IgD-negative memory B cell (primary cell): Measurements from ENCODE around the gene MERTK. TPM values are rescaled to one million over a fixed set of nuclear protein-coding genes. Genes with fewer than 3 reads are reported as not detected.
A peak's percentile ranks its signal among the peaks of the same experiment; 100 is the strongest.

Experiments used
- H3K27ac Mint-ChIP-seq, 3 donors: one replicate each; pipeline ENCODE4 v1.8.0; 2020 to 2022; ENCODE audit warnings: mild to moderate bottlenecking in 3 of 3, mixed read lengths in 3 of 3, moderate library complexity in 1 of 3
- H3K27me3 Mint-ChIP-seq: one replicate; pipeline ENCODE4 v1.8.0; 2021; ENCODE audit warnings: mixed read lengths
- H3K36me3 Mint-ChIP-seq: one replicate; pipeline ENCODE4 v1.8.0; 2020; ENCODE audit warnings: mild to moderate bottlenecking, mixed read lengths
- H3K4me1 Mint-ChIP-seq, 3 donors: one replicate each; pipeline ENCODE4 v1.8.0; 2020 to 2022; ENCODE audit warnings: mixed read lengths in 3 of 3, mild to moderate bottlenecking in 1 of 3
- H3K4me3 Mint-ChIP-seq, 4 donors: one replicate each; pipeline ENCODE4 v1.8.0; 2020 to 2022; ENCODE audit warnings: mild to moderate bottlenecking in 4 of 4, mixed read lengths in 4 of 4, moderate library complexity in 3 of 4
- H3K9me3 Mint-ChIP-seq, 3 donors: one replicate each; pipeline ENCODE4 v1.8.0; 2020 to 2021; ENCODE audit warnings: mixed read lengths in 3 of 3, mild to moderate bottlenecking in 1 of 3
- polyA plus RNA-seq: library from polyadenylated mRNA; unstranded; fragments of 300-500 nt; fragmentation: Illumina TruSeq; gene quantifications from one replicate; pipeline ENCODE4 v1.2.3, GENCODE V29; 2021

Gene MERTK
- polyA plus RNA-seq, 1 donor from 2014 or later, result 0.33 TPM

DNA sequence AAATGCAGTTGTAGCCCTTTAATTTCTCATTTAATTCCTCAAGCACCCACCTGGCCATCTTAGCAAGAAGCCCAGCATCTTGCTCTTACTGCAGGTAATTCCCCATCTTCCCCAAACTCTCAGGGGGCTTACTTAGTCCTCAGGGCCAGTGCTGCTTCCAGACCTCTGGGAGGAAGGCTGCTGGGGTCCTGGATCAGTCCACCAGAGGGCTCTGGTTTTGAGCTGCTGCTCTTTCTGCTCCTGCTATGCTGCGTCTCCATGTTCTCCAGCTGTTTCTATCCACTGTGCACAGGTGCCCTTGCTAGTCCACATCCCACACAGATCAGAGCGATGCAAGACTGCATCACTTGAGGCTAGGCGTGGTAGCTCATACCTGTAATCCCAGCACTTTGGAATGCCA, 122.2 kb downstream of the MERTK start:
- Mint-ChIP-seq H3K4me3 (no peak overlapping the region), H3K27ac (no peak overlapping the region), H3K4me1 (no peaks in the 10 kb centered on the region), H3K9me3 (peaks cover 0 to 3% (median 3%) of the 10 kb centered on the region in 3 donors), H3K27me3 (peaks cover 10% of the 10 kb centered on the region), H3K36me3 (peaks cover 2% of the 10 kb centered on the region)

DNA sequence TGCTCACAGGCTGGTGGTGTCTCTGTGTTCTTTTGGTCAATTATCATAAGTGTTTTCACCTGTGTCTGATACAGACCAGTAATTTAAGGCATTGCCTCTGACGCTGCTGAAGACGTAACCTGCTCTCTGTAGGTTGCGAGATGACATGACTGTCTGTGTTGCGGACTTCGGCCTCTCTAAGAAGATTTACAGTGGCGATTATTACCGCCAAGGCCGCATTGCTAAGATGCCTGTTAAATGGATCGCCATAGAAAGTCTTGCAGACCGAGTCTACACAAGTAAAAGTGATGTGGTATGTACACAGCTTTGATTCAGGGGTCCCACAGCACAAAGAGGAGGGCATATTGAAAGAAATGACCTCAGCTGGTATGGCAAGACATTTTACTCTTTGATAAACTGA, 122.9 kb downstream of the MERTK start:
- Mint-ChIP-seq H3K27me3 (peaks cover 10% of the 10 kb centered on the region), H3K4me3 (no peak overlapping the region), H3K9me3 (peaks cover 0 to 3% (median 3%) of the 10 kb centered on the region in 3 donors), H3K4me1 (no peaks in the 10 kb centered on the region), H3K36me3 (peaks cover 2% of the 10 kb centered on the region), H3K27ac (peak overlapping the region in 1 of 3 donors; percentile 35)

DNA sequence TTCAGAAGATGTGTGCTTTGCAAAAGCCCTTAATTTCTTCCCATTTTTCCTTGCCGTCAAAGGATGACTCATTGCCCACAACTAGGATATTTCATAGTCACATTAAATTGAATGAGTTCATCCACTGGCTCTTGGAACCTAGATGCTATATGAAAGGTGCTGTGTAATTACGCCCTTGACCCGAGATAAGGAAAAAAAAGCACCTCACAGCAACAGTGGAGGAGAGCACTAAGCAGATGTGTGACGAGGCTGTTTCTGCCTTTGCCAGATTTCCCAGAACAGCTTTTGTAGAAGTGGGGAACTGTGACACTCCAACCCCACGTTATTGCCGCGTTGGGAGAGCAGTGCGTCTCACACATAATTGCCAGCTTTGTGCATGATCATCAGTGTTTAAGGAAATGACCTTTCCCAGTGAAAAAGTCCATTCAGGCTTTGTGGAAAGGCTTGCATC, 123.4 kb downstream of the MERTK start:
- no peak overlapping the region for H3K27ac Mint-ChIP-seq
- peaks cover 10% of the 10 kb centered on the region for H3K27me3 Mint-ChIP-seq
- H3K4me3 Mint-ChIP-seq, result no peak overlapping the region
- no peaks in the 10 kb centered on the region for H3K4me1 Mint-ChIP-seq
- peaks cover 2% of the 10 kb centered on the region for H3K36me3 Mint-ChIP-seq
- peaks cover 0 to 3% (median 3%) of the 10 kb centered on the region in 3 donors for H3K9me3 Mint-ChIP-seq

DNA sequence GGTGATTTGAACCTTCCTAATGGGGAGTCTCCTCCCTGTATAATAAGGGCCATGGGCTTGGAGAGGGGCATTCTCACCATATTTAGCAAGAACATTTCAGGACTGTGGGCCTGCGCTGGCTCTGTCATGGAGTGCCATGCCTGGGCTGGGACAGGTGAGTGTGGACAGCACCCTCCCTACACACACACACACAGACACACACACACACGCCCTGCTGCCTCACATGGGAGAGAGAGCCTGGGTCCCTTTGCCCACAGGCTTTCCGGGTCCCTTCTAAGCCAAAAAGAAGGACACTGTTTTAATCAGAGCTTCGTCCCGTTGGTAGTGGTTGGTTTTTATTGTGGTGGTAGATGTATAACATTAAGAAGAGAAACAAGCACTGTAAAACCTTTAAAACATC, 125.3 kb downstream of the MERTK start:
- no peak overlapping the region for H3K4me3 Mint-ChIP-seq
- no peaks in the 10 kb centered on the region for H3K4me1 Mint-ChIP-seq
- no peak overlapping the region for H3K27ac Mint-ChIP-seq
- H3K36me3 Mint-ChIP-seq, result no peaks in the 10 kb centered on the region
- no peaks in the 10 kb centered on the region for H3K9me3 Mint-ChIP-seq
- peaks cover 4% of the 10 kb centered on the region for H3K27me3 Mint-ChIP-seq

DNA sequence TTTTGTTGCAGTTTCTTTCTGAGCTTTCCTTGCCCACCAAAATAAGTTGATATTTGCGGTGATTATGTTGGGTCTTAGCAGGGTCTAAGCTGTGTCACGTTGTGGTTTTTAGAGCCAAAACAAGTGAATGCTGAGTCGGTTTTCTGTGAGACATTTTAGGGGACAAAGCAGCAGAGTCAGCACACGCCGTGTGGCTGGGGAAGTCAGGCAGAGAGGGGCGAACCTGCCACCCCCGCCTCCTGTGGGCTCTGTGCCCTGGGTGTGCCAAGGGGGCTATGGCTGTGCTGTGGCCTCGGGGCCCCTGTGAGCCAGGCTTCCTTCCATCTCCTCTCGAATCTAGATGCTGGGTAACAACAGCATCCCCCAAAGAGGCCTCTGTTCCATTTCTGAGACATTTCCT, 125.8 kb downstream of the MERTK start:
- Mint-ChIP-seq H3K36me3 (no peaks in the 10 kb centered on the region), H3K4me1 (no peaks in the 10 kb centered on the region), H3K27me3 (peaks cover 2% of the 10 kb centered on the region), H3K27ac (no peak overlapping the region), H3K9me3 (no peaks in the 10 kb centered on the region), H3K4me3 (no peak overlapping the region)

DNA sequence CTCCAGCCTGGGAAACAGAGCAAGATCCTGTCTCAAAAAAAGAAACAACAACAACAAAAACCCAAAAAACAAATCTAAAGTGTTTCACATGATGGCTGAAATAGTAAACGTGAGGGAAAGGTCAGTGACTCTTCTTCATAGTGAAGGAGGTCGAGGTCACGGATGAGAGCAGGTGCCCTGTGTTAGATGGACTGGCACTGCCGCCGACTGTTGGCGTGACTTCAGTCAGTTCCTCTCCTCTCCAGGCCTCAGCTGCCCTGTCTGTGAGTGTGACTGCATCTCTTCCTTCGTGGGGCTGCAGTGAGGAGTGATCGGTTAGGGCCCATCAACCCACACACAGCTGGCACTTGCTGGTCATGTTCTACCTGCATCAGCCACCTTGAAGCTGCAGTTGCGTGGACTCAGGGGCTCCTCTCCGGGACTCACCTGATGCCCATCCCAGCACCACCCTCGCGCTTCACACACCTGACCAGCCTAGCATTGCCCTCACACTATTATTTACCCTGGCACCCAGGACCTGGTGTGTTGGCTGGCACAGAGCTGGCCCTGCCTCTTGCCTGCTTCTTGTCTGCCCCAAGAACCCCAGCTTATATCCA, 126.6 kb downstream of the MERTK start:
- Mint-ChIP-seq H3K4me3 (no peak overlapping the region), H3K36me3 (no peaks in the 10 kb centered on the region), H3K27ac (no peak overlapping the region), H3K4me1 (no peaks in the 10 kb centered on the region), H3K27me3 (peaks cover 2% of the 10 kb centered on the region), H3K9me3 (no peaks in the 10 kb centered on the region)

DNA sequence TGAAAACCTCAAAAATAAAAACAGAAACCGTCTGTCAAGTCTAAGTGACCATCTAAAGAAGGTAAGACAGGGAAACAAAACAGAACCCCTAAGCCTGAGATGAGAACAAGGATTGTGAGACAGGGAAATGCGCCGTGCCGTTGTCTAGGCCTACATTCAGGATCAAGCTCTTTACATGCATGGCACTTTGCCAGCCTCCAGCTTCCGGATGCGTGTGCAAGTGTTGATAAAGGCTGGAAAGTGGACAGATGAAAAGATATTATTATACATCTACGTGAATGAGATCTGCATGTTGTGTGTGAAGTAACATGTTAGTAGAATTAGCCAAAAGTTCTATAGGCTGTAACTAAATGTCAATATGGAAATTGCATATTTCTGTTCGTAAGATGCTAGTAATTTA, 128.1 kb downstream of the MERTK start:
- Mint-ChIP-seq H3K4me1 (no peaks in the 10 kb centered on the region), H3K27ac (no peak overlapping the region), H3K9me3 (no peaks in the 10 kb centered on the region), H3K4me3 (no peak overlapping the region), H3K36me3 (no peaks in the 10 kb centered on the region), H3K27me3 (no peaks in the 10 kb centered on the region)

DNA sequence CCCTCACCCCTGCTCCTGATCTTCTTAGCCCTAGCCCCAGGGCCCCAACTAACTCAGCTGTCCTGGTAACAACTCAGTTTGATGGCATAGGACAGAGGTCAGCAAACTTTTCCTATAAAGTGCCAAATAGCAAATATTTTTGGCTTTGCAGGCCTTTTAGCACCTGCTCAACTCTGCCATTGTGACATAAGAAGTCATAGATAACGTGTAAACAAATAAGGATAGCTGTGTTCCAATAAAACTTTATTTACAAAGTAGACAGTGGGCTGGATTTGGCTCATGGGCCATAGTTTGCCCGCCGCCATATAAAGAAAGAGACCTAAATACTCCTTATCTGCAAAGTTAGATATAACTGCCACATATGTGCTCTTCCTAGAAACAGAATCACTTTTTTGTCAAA, 129.4 kb downstream of the MERTK start:
- Mint-ChIP-seq H3K9me3 (no peaks in the 10 kb centered on the region), H3K27me3 (peaks cover under 1% of the 10 kb centered on the region), H3K27ac (no peak overlapping the region), H3K36me3 (no peaks in the 10 kb centered on the region), H3K4me1 (no peaks in the 10 kb centered on the region), H3K4me3 (no peak overlapping the region)

DNA sequence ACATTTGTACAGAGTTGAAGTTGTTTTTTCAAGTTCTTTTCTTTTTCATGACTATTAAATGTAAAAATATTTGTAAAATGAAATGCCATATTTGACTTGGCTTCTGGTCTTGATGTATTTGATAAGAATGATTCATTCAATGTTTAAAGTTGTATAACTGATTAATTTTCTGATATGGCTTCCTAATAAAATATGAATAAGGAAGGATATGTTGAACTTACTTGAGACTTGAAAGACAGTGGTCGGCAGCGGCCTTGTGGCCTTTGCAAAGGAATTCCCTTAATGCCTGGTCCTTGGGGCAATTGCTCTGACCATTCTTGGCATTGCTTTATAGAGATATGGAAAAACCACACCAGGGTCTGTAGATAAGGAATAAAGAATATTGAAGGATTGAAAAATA, 130.8 kb downstream of the MERTK start:
- Mint-ChIP-seq H3K9me3 (no peaks in the 10 kb centered on the region), H3K4me1 (no peaks in the 10 kb centered on the region), H3K27me3 (peaks cover 2% of the 10 kb centered on the region), H3K36me3 (no peaks in the 10 kb centered on the region), H3K27ac (no peak overlapping the region), H3K4me3 (no peak overlapping the region)

DNA sequence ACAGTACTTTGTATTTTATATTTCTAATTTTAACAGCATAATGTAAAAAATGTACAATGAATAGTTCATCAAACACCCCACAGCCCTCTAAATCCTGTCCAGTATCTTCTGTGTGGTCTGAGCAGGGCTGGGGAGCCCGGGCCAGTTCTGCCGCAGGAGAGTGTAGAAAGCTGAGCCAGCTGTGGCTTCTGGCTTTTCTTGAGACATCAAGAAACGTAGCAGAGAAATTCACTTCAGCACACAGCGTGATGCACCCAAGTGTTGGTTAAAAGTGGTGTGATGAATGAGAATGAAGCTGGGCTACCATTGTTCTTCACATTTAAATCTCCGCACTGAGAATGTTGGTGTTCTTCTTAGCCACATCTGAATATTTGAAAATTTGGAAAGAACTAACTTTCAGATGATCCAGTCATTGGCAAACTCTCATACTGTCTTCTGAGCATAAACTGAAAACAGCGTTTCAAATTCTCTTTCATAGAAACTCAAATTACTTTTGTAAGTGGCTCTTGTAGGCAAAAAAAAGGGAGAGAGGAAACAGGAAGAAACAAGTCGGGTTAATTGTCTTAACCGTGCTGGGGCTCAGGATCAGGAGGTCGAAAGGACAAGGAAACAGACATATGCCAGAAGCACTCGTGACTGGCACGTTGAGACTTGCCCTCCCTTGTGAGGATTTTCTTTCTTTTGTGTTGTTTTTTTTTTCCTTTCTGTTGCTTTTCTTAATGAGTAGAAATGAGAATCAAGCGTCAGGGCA, 133.2 kb downstream of the MERTK start:
- Mint-ChIP-seq H3K4me1 (no peaks in the 10 kb centered on the region), H3K27me3 (peaks cover 2% of the 10 kb centered on the region), H3K9me3 (peaks cover 0 to 3% (median 0%) of the 10 kb centered on the region in 3 donors), H3K27ac (no peak overlapping the region), H3K4me3 (no peak overlapping the region), H3K36me3 (no peaks in the 10 kb centered on the region)

DNA sequence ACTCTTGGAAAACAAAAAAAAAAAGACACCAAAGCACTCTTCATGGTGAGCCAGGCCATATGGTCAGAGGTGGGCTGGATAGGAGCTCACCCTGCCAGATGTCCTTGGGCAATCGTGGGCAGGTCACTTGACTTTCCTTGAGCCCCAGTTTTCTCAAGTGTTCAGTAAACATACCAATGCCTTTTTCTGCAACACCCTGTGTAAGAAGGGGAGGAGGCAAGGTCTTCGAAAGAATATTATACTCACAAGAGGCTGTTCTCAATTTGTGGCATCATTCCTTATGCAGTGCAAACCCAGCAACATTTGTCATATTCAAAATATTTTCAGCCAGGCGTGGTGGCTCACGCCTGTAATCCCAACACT, 133.8 kb downstream of the MERTK start:
- Mint-ChIP-seq H3K9me3 (peaks cover 0 to 4% (median 1%) of the 10 kb centered on the region in 3 donors), H3K4me1 (no peaks in the 10 kb centered on the region), H3K27ac (no peak overlapping the region), H3K36me3 (no peaks in the 10 kb centered on the region), H3K4me3 (no peak overlapping the region), H3K27me3 (peaks cover 2% of the 10 kb centered on the region)

DNA sequence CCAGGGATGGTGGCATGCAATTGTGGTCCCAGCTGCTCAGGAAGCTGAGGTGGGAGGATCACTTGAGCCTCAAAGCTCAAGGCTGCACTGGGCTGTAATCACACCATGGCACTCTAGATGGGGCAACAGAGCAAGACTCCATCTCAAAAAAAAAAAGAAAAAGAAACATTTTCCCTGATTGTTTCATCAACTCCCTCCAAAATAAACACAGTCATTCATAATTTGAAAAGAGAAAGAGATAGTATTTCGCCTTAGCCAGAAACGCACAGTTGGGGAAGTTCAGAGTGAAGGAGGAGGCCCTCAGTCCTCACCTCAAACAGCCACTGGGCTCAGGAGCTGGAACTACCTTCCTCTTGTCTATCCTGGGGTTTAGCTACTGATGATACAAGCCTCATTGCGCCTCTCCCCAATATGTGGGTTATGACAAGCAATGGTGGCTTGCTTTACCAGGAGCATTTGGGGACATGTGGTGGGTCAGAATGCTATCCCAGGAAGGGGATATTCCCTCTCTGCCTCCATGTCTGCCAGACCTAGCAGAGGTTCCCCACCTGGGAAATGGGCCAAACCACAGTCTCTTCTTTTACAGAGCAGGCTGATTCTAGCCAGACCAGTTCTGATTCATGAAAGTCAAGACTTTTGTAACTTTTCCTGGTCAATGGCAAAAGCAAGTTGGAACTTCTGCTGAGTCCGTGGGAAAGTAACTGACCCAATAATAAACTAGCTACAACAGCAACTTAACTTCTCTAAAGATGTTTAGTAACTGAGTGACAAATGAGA, 134.5 kb downstream of the MERTK start:
- H3K36me3 Mint-ChIP-seq, result no peaks in the 10 kb centered on the region
- H3K27ac Mint-ChIP-seq, result no peak overlapping the region
- no peaks in the 10 kb centered on the region for H3K4me1 Mint-ChIP-seq
- H3K27me3 Mint-ChIP-seq, result peaks cover 2% of the 10 kb centered on the region
- peak overlapping the region in 1 of 4 donors; percentile 43 for H3K4me3 Mint-ChIP-seq
- peaks cover 5 to 8% (median 8%) of the 10 kb centered on the region in 3 donors for H3K9me3 Mint-ChIP-seq

DNA sequence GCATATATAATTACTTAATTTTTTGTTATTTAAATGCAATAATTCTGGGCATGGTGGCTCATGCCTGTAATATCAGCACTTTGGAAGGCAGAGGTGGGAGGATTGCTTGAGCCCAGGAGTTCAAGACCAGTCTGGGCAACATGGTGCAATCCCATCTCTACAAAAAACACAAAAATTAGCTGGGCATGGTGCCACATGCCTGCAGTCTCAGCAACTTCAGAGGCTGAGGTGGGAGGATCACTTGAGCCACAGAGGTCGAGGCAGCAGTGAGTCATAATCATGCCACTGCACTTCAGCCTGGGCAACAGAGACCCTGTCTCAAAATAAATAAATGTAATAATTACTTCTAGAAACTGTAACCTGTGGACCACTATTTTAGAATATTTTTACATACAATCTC, 135.2 kb downstream of the MERTK start:
- Mint-ChIP-seq H3K27ac (no peak overlapping the region), H3K4me1 (no peaks in the 10 kb centered on the region), H3K9me3 (peaks cover 5 to 8% (median 8%) of the 10 kb centered on the region in 3 donors), H3K4me3 (no peak overlapping the region), H3K27me3 (peaks cover 2% of the 10 kb centered on the region), H3K36me3 (peaks cover 4% of the 10 kb centered on the region)

DNA sequence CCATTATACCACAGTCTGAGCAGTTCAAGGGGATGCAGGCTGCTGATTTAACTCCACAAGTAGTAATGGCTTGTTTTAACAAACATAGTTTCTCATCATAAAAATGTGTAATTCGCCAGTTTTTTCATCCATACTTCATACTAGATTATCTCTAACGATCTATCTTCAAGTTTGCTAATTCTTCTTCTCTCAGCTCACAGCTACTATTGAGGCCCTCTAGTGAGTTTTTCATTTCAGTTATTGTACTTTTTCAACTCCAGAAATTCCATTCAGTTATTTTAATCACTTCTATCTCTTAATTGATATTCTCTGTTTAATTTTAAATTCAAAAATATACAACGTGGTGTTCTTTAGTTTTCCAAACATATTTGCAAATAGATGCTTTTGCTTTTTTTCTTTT, 136.5 kb downstream of the MERTK start:
- peaks cover 2% of the 10 kb centered on the region for H3K27me3 Mint-ChIP-seq
- peaks cover 5 to 8% (median 8%) of the 10 kb centered on the region in 3 donors for H3K9me3 Mint-ChIP-seq
- H3K36me3 Mint-ChIP-seq, result peaks cover 4% of the 10 kb centered on the region
- H3K4me3 Mint-ChIP-seq, result no peak overlapping the region
- no peaks in the 10 kb centered on the region for H3K4me1 Mint-ChIP-seq
- no peak overlapping the region for H3K27ac Mint-ChIP-seq

DNA sequence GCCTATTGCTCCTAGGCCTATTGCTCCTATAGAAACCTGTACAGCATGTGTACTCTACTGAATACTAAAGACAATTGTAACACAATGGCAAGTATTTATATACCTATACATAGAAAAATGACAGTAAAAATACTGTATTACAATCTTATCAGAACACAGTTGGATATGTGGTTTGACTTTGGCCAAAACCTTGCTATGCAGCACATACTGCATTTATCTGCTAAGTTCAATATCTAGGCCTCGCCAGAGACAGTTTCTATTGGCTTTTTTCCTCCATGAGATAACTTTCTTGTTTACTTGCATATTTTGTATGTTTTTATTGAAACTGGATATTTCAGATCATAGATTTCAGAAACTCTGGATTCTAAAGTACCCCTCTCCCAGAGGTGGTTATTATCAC, 137.4 kb downstream of the MERTK start:
- no peak overlapping the region for H3K27ac Mint-ChIP-seq
- H3K9me3 Mint-ChIP-seq, result peaks cover 5 to 8% (median 8%) of the 10 kb centered on the region in 3 donors
- peaks cover 2% of the 10 kb centered on the region for H3K27me3 Mint-ChIP-seq
- H3K36me3 Mint-ChIP-seq, result peaks cover 4% of the 10 kb centered on the region
- no peak overlapping the region for H3K4me3 Mint-ChIP-seq
- H3K4me1 Mint-ChIP-seq, result no peaks in the 10 kb centered on the region
